KMS-11 (cell line): ENCODE measurements around the gene MT1X.

Experiments
- H2AFZ ChIP-seq: fragments of 200-600 bp; sonication (generic); 2 replicates; pipeline ENCODE4 v1.6.1; 2016; ENCODE audit warnings: antibody characterized with exemption, mixed run types, low read depth
- H3K27ac ChIP-seq: fragments of 200-600 bp; sonication (generic); 2 replicates; pipeline ENCODE4 v1.6.1; 2016; ENCODE audit warnings: mild to moderate bottlenecking, mixed run types
- H3K27me3 ChIP-seq: fragments of 200-600 bp; sonication (generic); 2 replicates; pipeline ENCODE4 v1.6.1; 2017; ENCODE audit warnings: mild to moderate bottlenecking, low read depth, mixed run types, moderate library complexity; ENCODE audit not compliant: insufficient read depth
- H3K36me3 ChIP-seq: fragments of 200-600 bp; sonication (generic); 2 replicates; pipeline ENCODE4 v1.6.1; 2017; ENCODE audit warnings: mild to moderate bottlenecking, mixed run types; ENCODE audit not compliant: insufficient read depth
- H3K4me1 ChIP-seq: fragments of 200-600 bp; sonication (generic); 2 replicates; pipeline ENCODE4 v1.6.1; 2016; ENCODE audit warnings: mild to moderate bottlenecking, low read depth, mixed run types; ENCODE audit not compliant: poor library complexity, severe bottlenecking
- H3K4me2 ChIP-seq: fragments of 200-600 bp; sonication (generic); 2 replicates; pipeline ENCODE4 v1.7.0; 2016; ENCODE audit warnings: mild to moderate bottlenecking, mixed run types
- H3K4me3 ChIP-seq: fragments of 200-600 bp; sonication (generic); IDR thresholded peaks from 2 replicates; pipeline ENCODE4 v1.6.1; 2017; ENCODE audit warnings: low read depth, low read length, mixed read lengths; ENCODE audit not compliant: insufficient read depth
- H3K79me2 ChIP-seq: fragments of 200-600 bp; sonication (generic); 2 replicates; pipeline ENCODE4 v1.6.1; 2016; ENCODE audit warnings: low read depth, mixed run types; ENCODE audit not compliant: insufficient read depth
- H3K9ac ChIP-seq: fragments of 200-600 bp; sonication (generic); 2 replicates; pipeline ENCODE4 v1.6.1; 2016; ENCODE audit warnings: mild to moderate bottlenecking, mixed run types
- H4K20me1 ChIP-seq: fragments of 200-600 bp; sonication (generic); 2 replicates; pipeline ENCODE4 v1.6.1; 2016; ENCODE audit warnings: mild to moderate bottlenecking, mixed run types; ENCODE audit not compliant: insufficient read depth
- CTCF ChIP-seq: fragments of 200-600 bp; sonication (generic); conservative IDR thresholded peaks from 2 replicates; pipeline ENCODE4 v1.6.1; 2017; ENCODE audit warnings: low read depth, mild to moderate bottlenecking, antibody characterized with exemption, low read length, moderate library complexity, mixed read lengths

MT1X gene

GRCh38 chr16:56722200-56722842 is 40.1 kb downstream of the MT1X start:
- no peaks in the 10 kb centered on the region for H3K27me3 ChIP-seq
- H3K4me1 ChIP-seq = no peaks in the 10 kb centered on the region
- no peaks in the 10 kb centered on the region for H3K79me2 ChIP-seq
- no peaks in the 10 kb centered on the region for H4K20me1 ChIP-seq
- H3K4me2 ChIP-seq = no peak overlapping the region
- no peak for TF ChIP-seq CTCF
- no peak overlapping the region for H3K27ac ChIP-seq
- H2AFZ ChIP-seq = no peak overlapping the region
- H3K36me3 ChIP-seq = no peaks in the 10 kb centered on the region; the same call in 1 of the 2 replicates
- H3K4me3 ChIP-seq = no peak overlapping the region
- no peak overlapping the region for H3K9ac ChIP-seq

GRCh38 chr16:56724191-56724590 is 41.9 kb downstream of the MT1X start:
- H4K20me1 ChIP-seq = no peaks in the 10 kb centered on the region
- H2AFZ ChIP-seq = no peak overlapping the region
- H3K9ac ChIP-seq = no peak overlapping the region
- H3K79me2 ChIP-seq = no peaks in the 10 kb centered on the region
- no peak overlapping the region for H3K4me2 ChIP-seq
- no peaks in the 10 kb centered on the region; the same call in 1 of the 2 replicates for H3K36me3 ChIP-seq
- TF ChIP-seq CTCF = no peak
- no peak overlapping the region for H3K27ac ChIP-seq
- H3K27me3 ChIP-seq = no peaks in the 10 kb centered on the region
- no peak overlapping the region for H3K4me3 ChIP-seq
- H3K4me1 ChIP-seq = no peaks in the 10 kb centered on the region

GRCh38 chr16:56726283-56726682 is 44.0 kb downstream of the MT1X start:
- no peak for TF ChIP-seq CTCF
- H3K4me3 ChIP-seq = no peak overlapping the region
- peaks cover 6% of the 10 kb centered on the region for H3K4me1 ChIP-seq
- no peak overlapping the region for H3K9ac ChIP-seq
- no peak overlapping the region for H2AFZ ChIP-seq
- H3K27ac ChIP-seq = no peak overlapping the region
- no peaks in the 10 kb centered on the region for H4K20me1 ChIP-seq
- H3K36me3 ChIP-seq = no peaks in the 10 kb centered on the region; the same call in 1 of the 2 replicates
- H3K4me2 ChIP-seq = no peak overlapping the region
- H3K27me3 ChIP-seq = no peaks in the 10 kb centered on the region
- H3K79me2 ChIP-seq = peaks cover 13% of the 10 kb centered on the region

GRCh38 chr16:56726926-56727325 is 44.7 kb downstream of the MT1X start:
- no peak overlapping the region for H3K9ac ChIP-seq
- peaks cover 12% of the 10 kb centered on the region for H3K4me1 ChIP-seq
- no peak overlapping the region for H3K4me2 ChIP-seq
- peaks cover 19% of the 10 kb centered on the region for H3K79me2 ChIP-seq
- H3K27me3 ChIP-seq = no peaks in the 10 kb centered on the region
- H3K4me3 ChIP-seq = no peak overlapping the region
- no peak overlapping the region for H2AFZ ChIP-seq
- H3K36me3 ChIP-seq = no peaks in the 10 kb centered on the region; the same call in 1 of the 2 replicates
- no peaks in the 10 kb centered on the region for H4K20me1 ChIP-seq
- no peak overlapping the region for H3K27ac ChIP-seq
- no peak for TF ChIP-seq CTCF
